GM12801 (cell line): ENCODE measurements around the gene HOXC12.

Experiments
- TF ChIP-seq, protein P1 (sequence below): IDR thresholded peaks from one replicate; pipeline ENCODE4 v1.5.1; 2011; ENCODE audit warnings: control low read depth; ENCODE audit not compliant: insufficient read length; ENCODE audit errors: extremely low read depth

HOXC12 gene

DNA sequence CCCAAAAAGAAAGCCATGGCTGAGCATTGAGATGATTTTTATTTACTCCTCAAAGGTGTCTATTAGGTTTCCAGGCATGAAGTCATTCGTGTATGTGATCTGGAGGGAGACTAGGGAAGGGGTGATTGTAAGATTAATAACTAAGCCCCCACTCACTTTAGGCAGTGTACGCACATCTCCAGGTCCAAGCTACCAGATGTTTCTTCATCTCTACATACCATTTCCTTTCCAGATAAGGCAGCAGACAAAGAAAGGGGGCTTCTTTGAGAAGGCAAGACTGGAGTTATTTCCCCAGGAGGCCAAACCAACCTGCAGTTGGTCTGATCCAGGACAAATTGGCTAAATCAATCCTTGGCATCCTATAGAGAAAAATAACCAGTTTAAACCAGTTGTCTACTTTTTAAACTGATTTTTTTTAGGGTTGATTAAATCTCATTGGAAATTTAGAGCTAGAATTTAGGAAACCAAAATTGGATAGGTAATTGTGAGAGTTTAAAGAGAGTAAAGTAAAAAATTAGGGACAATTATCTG lies 12.2 kb upstream of the HOXC12 start:
- TF ChIP-seq, protein P1, sequence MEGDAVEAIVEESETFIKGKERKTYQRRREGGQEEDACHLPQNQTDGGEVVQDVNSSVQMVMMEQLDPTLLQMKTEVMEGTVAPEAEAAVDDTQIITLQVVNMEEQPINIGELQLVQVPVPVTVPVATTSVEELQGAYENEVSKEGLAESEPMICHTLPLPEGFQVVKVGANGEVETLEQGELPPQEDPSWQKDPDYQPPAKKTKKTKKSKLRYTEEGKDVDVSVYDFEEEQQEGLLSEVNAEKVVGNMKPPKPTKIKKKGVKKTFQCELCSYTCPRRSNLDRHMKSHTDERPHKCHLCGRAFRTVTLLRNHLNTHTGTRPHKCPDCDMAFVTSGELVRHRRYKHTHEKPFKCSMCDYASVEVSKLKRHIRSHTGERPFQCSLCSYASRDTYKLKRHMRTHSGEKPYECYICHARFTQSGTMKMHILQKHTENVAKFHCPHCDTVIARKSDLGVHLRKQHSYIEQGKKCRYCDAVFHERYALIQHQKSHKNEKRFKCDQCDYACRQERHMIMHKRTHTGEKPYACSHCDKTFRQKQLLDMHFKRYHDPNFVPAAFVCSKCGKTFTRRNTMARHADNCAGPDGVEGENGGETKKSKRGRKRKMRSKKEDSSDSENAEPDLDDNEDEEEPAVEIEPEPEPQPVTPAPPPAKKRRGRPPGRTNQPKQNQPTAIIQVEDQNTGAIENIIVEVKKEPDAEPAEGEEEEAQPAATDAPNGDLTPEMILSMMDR, result no peak

DNA sequence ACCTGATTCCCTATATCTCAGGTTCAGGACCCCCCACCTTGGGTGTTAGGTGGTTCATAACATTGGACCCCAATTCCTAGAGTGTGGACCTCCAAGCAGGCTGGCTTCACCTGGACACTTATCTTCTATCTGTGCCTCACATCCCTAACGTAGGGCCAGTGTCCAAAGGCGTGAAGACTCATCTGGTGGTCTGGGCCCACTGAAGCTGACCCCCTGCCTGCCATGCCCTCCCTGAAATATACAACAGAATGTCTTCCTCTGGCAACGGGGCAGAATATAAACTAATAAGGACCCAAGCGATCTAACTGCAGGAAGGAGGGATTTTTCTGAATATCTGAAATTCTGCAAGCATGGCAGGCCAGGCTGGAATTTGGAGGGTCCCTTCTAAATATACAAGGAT lies 10.5 kb upstream of the HOXC12 start:
- TF ChIP-seq, protein P1, result no peak

DNA sequence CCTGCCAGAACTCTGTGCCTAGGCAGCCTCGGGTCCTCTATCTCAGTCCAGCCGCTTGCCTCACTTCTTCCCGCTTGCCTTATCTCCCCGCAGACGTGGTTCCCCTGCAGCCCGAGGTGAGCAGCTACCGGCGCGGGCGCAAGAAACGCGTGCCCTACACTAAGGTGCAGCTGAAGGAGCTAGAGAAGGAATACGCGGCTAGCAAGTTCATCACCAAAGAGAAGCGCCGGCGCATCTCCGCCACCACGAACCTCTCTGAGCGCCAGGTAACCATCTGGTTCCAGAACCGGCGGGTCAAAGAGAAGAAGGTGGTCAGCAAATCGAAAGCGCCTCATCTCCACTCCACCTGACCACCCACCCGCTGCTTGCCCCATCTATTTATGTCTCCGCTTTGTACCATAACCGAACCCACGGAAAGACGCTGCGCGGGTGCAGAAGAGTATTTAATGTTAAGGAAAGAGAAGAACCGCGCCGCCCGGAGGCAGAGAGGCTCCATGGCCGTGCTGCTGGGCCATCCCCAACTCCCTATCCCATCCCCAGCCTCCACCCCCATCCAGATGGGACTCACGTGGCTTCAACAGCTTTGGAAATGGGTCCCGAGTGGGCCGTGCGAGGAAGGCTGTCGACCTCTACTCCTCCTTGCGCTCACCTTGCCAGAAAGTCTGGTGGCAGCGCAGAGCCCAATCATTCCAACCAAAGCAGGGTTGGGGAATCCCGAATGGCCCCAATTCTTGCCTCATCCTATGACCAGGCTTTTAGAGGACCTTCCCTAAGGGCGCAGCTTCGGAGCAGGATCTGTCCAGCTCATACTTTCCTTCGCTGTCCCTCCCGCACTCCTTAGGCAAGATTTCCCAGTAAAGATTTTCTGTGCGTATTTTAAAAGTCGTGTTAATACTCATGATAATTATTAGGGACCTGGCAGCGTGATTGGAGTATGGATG lies 9.5 kb upstream of the HOXC12 start:
- TF ChIP-seq, protein P1, result no peak

DNA sequence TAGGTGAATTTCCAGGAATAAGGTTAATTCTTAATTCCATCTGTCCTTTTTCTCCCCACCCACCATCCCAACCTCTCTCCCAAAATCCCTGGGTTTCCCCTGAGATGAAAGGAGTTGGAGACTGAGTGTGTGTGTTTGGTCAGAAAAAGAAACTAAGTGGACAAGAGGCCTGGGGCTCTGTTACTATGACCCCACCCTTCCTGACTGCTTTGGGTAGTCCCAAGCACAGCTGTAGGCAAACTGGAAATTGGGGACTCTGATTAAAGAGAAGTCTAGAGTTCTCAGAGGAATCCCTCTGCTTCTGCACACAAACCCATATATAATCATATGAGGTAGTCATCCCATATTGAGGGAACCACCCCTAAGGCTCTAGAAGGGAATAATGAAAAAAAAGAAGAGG lies 7.0 kb upstream of the HOXC12 start:
- TF ChIP-seq, protein P1, result no peak

DNA sequence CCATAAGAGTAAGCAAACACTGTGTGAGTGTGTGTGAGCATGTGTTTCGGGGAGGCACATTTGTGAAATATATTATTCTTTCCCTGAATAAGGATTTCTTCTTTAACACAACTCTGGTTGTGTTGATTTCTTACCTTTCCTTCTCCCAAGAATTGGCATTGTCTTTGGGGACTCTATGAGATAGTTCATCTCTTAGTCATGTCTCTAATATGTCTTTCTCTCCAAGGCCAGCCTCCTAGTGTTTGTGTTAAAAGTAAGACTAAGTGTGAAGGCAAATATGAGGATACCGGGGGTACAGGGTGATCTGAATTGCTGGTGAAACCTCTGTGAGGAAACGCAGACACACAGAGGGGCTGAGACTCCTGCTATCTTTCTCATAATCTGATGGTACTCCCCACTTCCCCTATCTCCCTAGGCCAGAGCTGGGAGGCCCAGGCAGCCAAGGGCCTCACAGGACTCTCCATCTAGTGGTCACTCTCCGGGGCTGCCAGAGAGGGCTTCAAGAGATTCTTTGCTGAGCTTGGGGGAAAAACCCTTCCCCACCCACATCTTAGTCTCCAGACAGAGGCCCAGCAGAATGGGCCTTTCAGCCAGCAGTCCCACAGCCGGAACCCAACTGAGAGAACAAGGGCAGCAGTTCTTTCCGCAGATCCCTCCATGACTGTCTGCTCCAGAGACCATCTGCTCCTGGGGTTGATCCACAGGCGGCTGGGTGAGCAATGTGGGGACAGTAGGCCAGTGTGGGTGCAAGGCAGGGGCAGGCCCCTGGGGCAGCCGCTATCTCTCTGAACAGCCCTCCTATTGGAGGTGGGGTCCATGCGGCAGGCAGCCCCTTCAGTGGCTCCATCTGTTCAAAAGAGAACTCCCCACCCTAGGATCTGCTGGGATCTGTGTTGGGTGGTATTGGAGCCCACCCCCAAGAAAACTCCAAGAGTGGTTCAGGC lies 5.8 kb upstream of the HOXC12 start:
- TF ChIP-seq, protein P1, result no peak

DNA sequence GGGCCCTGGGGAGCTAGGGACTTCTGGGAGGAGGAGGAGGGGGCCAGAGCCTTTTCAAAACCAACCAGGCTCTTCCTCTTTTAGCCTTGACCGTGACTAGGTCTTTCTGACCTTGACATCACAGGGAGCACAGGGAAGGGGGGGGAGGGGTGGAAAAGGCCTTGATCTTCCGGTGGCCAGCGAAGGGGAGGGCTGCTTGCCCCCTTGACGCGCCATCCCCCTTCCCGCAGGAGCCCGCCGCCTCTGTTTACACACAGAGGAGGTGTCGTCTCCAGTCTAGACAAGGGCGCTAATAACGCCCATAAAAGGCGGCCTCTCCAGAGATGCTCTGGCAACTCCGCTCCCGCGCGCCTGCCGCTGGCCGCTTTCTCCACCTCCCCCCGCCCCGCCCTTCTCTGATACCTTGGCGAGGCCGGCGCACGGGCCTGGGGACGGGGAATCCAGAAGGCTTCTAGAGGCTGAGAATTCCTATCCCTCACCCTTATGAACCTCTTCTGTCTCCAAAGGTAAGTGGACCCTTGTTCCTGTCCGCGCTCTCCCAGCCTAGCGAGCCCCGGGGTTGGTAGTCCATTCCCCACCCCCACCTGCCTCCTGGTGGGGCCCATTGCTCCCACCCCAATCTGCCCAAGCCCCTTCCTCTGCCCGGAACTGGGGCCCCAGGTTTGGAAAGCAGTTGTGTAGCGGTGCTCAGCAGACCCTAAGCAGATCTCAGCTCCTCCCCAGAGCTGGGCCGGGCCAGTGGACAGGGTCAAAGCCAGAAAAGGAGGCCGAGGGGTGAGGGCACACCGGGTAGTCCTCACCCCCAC lies 4.9 kb upstream of the HOXC12 start:
- TF ChIP-seq, protein P1, result no peak
